Small intestine (tissue), 7 donors: ENCODE data around the gene SPEF2. TPM values are rescaled to one million over a fixed set of nuclear protein-coding genes. Genes with fewer than 3 reads are reported as not detected.
A peak's percentile ranks its signal among the peaks of the same experiment; 100 is the strongest.

Experiments
- DNase-seq, 2 donors: peaks; one replicate each; pipeline versions ENCODE4 v3.0.0 to v3.0.0-alpha.2; 2013
- FAIRE-seq: peaks from 2 replicates; lab custom pipeline; 2012; peaks lifted over from hg19 to GRCh38; lab: Jason Lieb, UNC
- H3K27ac ChIP-seq, 3 donors: one replicate each; pipeline ENCODE4 v1.5.1; 2013; ENCODE audit warnings: low read length in 2 of 3, mild to moderate bottlenecking in 2 of 3, control low read depth in 1 of 3, inconsistent platforms in 1 of 3, low read depth in 1 of 3, moderate library complexity in 1 of 3
- H3K27me3 ChIP-seq, 3 donors: one replicate each; pipeline ENCODE4 v1.6.1; 2013; ENCODE audit warnings: low read length in 3 of 3, inconsistent platforms in 1 of 3; ENCODE audit not compliant: control insufficient read depth in 3 of 3, insufficient read depth in 3 of 3
- H3K36me3 ChIP-seq, 3 donors: one replicate each; pipeline ENCODE4 v1.6.1; 2013; ENCODE audit warnings: low read length in 3 of 3, inconsistent platforms in 1 of 3, low read depth in 1 of 3, mild to moderate bottlenecking in 1 of 3, moderate library complexity in 1 of 3; ENCODE audit not compliant: control insufficient read depth in 3 of 3, insufficient read depth in 2 of 3
- H3K4me1 ChIP-seq, 3 donors: one replicate each; pipeline ENCODE4 v1.6.1; 2013; ENCODE audit warnings: low read length in 2 of 3, inconsistent platforms in 1 of 3, low read depth in 1 of 3, mild to moderate bottlenecking in 1 of 3, moderate library complexity in 1 of 3; ENCODE audit not compliant: control insufficient read depth in 3 of 3, insufficient read depth in 2 of 3
- H3K4me3 ChIP-seq, 3 donors: one replicate each; pipeline ENCODE4 v1.5.1; 2013; ENCODE audit warnings: low read length in 3 of 3, control low read depth in 1 of 3, inconsistent platforms in 1 of 3, low read depth in 1 of 3, mild to moderate bottlenecking in 1 of 3, moderate library complexity in 1 of 3
- H3K9me3 ChIP-seq, 2 donors: one replicate each; pipeline ENCODE4 v1.6.1; 2013; ENCODE audit warnings: low read depth in 1 of 2, low read length in 1 of 2; ENCODE audit not compliant: control insufficient read depth in 2 of 2, insufficient read depth in 1 of 2
- WGBS, 3 donors: extraction: QIAGEN DNeasy Blood & Tissue Kit; methylation state at CpG; one replicate each; pipeline ENCODE4 v1.1.7; 2013; 5-methylcytosine and 5-hydroxymethylcytosine counted together
- polyA plus RNA-seq, 4 donors: library from polyadenylated mRNA; stranded (reverse) in 3 of 4; unstranded in 1 of 4; fragments of 200-250 nt in 3 of 4; fragments of 120-200 nt in 1 of 4; gene quantifications; one replicate each; pipeline versions ENCODE4 v1.2.1 to v1.2.3, GENCODE V29; 2013
- donor health status: healthy with polysubstance abuse.
- donor health status: control.
- donor health status: control.
- donor health status: Bipolar disorder and iron deficiency.
- donor health status: healthy.

The SPEF2 gene
- polyA plus RNA-seq, 4 donors, result under 0.01 to 13.5 (median 0.77) TPM

GRCh38 chr5:35707659-35708058 is 90.0 kb downstream of the SPEF2 start:
- Histone ChIP-seq H3K36me3 (no peaks in the 10 kb centered on the region), H3K9me3 (no peaks in the 10 kb centered on the region), H3K27me3 (no peaks in the 10 kb centered on the region), H3K4me1 (no peaks in the 10 kb centered on the region), H3K4me3 (no peak overlapping the region), H3K27ac (no peak overlapping the region)
- DNase-seq (no peak), FAIRE-seq (no peak)
- WGBS, 3 donors, result 90 to 97% (median 95%) methylated on average over 1 of the region's 1 CpG

- FAIRE-seq (no peak), DNase-seq (no peak)
- H3K36me3 ChIP-seq, result no peaks in the 10 kb centered on the region
- no peak overlapping the region for H3K27ac ChIP-seq
- 93 to 96% (median 93%) methylated on average over 2 of the region's 2 CpGs for WGBS, 3 donors
- H3K4me1 ChIP-seq, result no peaks in the 10 kb centered on the region
- H3K27me3 ChIP-seq, result no peaks in the 10 kb centered on the region
- no peak overlapping the region for H3K4me3 ChIP-seq
- no peaks in the 10 kb centered on the region for H3K9me3 ChIP-seq
Measured at GRCh38 chr5:35709688-35710087, 92.0 kb downstream of the SPEF2 start.

GRCh38 chr5:35717718-35718117 is 100.1 kb downstream of the SPEF2 start:
- H3K9me3 ChIP-seq, result peaks cover 0 to under 1% of the 10 kb centered on the region in 2 donors
- H3K4me3 ChIP-seq, result no peak overlapping the region
- whole genome bisulfite sequencing, 3 donors, result 73 to 79% (median 74%) methylated on average over 5 of the region's 5 CpGs
- no peak overlapping the region for H3K27ac ChIP-seq
- no peaks in the 10 kb centered on the region for H3K4me1 ChIP-seq
- no peak for DNase-seq
- FAIRE-seq, result no peak
- no peaks in the 10 kb centered on the region for H3K27me3 ChIP-seq
- H3K36me3 ChIP-seq, result no peaks in the 10 kb centered on the region

- WGBS, 3 donors, result 83 to 88% (median 87%) methylated on average over 3 of the region's 3 CpGs
- DNase-seq, result no peak
Measured at GRCh38 chr5:35735718-35736117, 118.1 kb downstream of the SPEF2 start.

GRCh38 chr5:35736280-35736679 is 118.6 kb downstream of the SPEF2 start:
- DNase-seq, result no peak
- no peaks in the 10 kb centered on the region for H3K9me3 ChIP-seq
- no peak overlapping the region for H3K4me3 ChIP-seq
- no peak for FAIRE-seq
- H3K36me3 ChIP-seq, result no peaks in the 10 kb centered on the region
- H3K4me1 ChIP-seq, result no peaks in the 10 kb centered on the region
- no peaks in the 10 kb centered on the region for H3K27me3 ChIP-seq
- H3K27ac ChIP-seq, result no peak overlapping the region

More at GRCh38 chr5:35735718-35736117, 118.1 kb downstream of the SPEF2 start:
- Histone ChIP-seq H3K9me3 (no peaks in the 10 kb centered on the region), H3K27ac (no peak overlapping the region), H3K27me3 (no peaks in the 10 kb centered on the region), H3K4me1 (no peaks in the 10 kb centered on the region), H3K36me3 (no peaks in the 10 kb centered on the region), H3K4me3 (no peak overlapping the region)
- no peak for FAIRE-seq

GRCh38 chr5:35741126-35741716 is 123.6 kb downstream of the SPEF2 start:
- no peak for FAIRE-seq
- DNase-seq, result peak in 1 of 2 donors; percentile 9
- no peak overlapping the region for H3K27ac ChIP-seq

GRCh38 chr5:35741971-35742370 is 124.3 kb downstream of the SPEF2 start:
- H3K27ac ChIP-seq, result no peak overlapping the region
- 87 to 100% (median 95%) methylated on average over 1 of the region's 1 CpG for WGBS, 3 donors
- no peaks in the 10 kb centered on the region for H3K9me3 ChIP-seq

More at GRCh38 chr5:35741126-35741716, 123.6 kb downstream of the SPEF2 start:
- no peak overlapping the region for H3K4me3 ChIP-seq
- 51 to 59% (median 55%) methylated on average over 5 of the region's 5 CpGs for WGBS, 3 donors
- no peaks in the 10 kb centered on the region for H3K9me3 ChIP-seq
- H3K36me3 ChIP-seq, result no peaks in the 10 kb centered on the region
- no peaks in the 10 kb centered on the region for H3K4me1 ChIP-seq
- no peaks in the 10 kb centered on the region for H3K27me3 ChIP-seq

GRCh38 chr5:35743644-35744043 is 126.0 kb downstream of the SPEF2 start:
- H3K36me3 ChIP-seq, result no peaks in the 10 kb centered on the region
- FAIRE-seq, result no peak
- DNase-seq, result no peak
- H3K4me3 ChIP-seq, result no peak overlapping the region
- H3K27ac ChIP-seq, result no peak overlapping the region
- H3K27me3 ChIP-seq, result no peaks in the 10 kb centered on the region
- H3K9me3 ChIP-seq, result no peaks in the 10 kb centered on the region
- H3K4me1 ChIP-seq, result no peaks in the 10 kb centered on the region

More at GRCh38 chr5:35741971-35742370, 124.3 kb downstream of the SPEF2 start:
- Histone ChIP-seq H3K27me3 (no peaks in the 10 kb centered on the region), H3K4me3 (no peak overlapping the region), H3K36me3 (no peaks in the 10 kb centered on the region), H3K4me1 (no peaks in the 10 kb centered on the region)
- no peak for FAIRE-seq
- DNase-seq, result no peak

- Histone ChIP-seq H3K36me3 (no peaks in the 10 kb centered on the region), H3K27me3 (no peaks in the 10 kb centered on the region), H3K4me3 (no peak overlapping the region), H3K4me1 (no peaks in the 10 kb centered on the region), H3K9me3 (no peaks in the 10 kb centered on the region), H3K27ac (no peak overlapping the region)
- 80 to 92% (median 90%) methylated on average over 7 to 8 of the region's 8 CpGs for WGBS, 3 donors
- DNase-seq (no peak), FAIRE-seq (no peak)
Measured at GRCh38 chr5:35745193-35745592, 127.5 kb downstream of the SPEF2 start.
